ENCODE measurements around the gene TPRN.

TPRN gene

GRCh38 chr9:137221506-137222111, 21.1 kb upstream of the TPRN start:
- no peak overlapping the region for H3K4me3 ChIP-seq (replicated peaks; ENCODE audit: low read depth, low read length)
- TF ChIP-seq CTCF (IDR thresholded peaks at IDR 0.05; ENCODE audit: low read length, missing control alignments) = no peak
- DNase-seq (ENCODE audit: low read depth) = no peak

GRCh38 chr9:137221095-137221505, 20.6 kb upstream of the TPRN start:
- DNase-seq (ENCODE audit: low read depth) = no peak
- no peak overlapping the region for H3K4me3 ChIP-seq (replicated peaks; ENCODE audit: low read depth, low read length)
- no peak for TF ChIP-seq CTCF (IDR thresholded peaks at IDR 0.05; ENCODE audit: low read length, missing control alignments)

- DNase-seq (ENCODE audit: low read depth) = no peak
- no peak overlapping the region for H3K4me3 ChIP-seq (replicated peaks; ENCODE audit: low read depth, low read length)
- TF ChIP-seq CTCF (IDR thresholded peaks at IDR 0.05; ENCODE audit: low read length, missing control alignments) = no peak
Measured at GRCh38 chr9:137220317-137221094, 20.0 kb upstream of the TPRN start.

GRCh38 chr9:137219757-137220316, 19.3 kb upstream of the TPRN start:
- no peak for DNase-seq (ENCODE audit: low read depth)
- TF ChIP-seq CTCF (IDR thresholded peaks at IDR 0.05; ENCODE audit: low read length, missing control alignments) = no peak
- no peak overlapping the region for H3K4me3 ChIP-seq (replicated peaks; ENCODE audit: low read depth, low read length)

- no peak overlapping the region for H3K4me3 ChIP-seq (replicated peaks; ENCODE audit: low read depth, low read length)
- TF ChIP-seq CTCF (IDR thresholded peaks at IDR 0.05; ENCODE audit: low read length, missing control alignments) = no peak
- DNase-seq (ENCODE audit: low read depth) = peak; percentile 60
Measured at GRCh38 chr9:137218754-137219271, 18.3 kb upstream of the TPRN start.

GRCh38 chr9:137218212-137218753, 17.7 kb upstream of the TPRN start:
- DNase-seq (ENCODE audit: low read depth) = no peak
- TF ChIP-seq CTCF (IDR thresholded peaks at IDR 0.05; ENCODE audit: low read length, missing control alignments) = no peak
- no peak overlapping the region for H3K4me3 ChIP-seq (replicated peaks; ENCODE audit: low read depth, low read length)
